ENCODE measurements around the gene ACADS. TPM values are rescaled to one million over a fixed set of nuclear protein-coding genes. Genes with fewer than 3 reads are reported as not detected.

The ACADS gene
- total RNA-seq, 1 donor: 10.5 TPM

DNA sequence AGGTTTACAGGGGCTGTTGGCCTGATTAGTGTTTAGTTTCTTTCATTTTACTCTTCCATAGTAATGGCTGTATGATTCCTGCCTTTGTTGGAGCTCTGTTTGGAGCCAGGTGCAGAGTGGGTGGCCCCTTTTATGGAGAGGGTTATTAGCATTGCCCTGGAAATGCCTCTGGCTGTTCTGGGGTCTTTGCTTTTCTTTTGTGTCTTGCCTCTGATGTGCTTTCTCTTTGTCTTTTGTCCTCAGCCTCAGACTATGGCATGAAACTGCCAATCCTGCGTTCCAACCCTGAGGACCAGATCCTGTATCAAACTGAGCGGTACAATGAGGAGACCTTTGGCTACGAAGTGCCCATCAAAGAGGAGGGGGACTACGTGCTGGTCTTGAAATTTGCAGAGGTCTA is 31.8 kb upstream of the ACADS start:
- Histone ChIP-seq H4K20me1 (ENCODE audit: insufficient read depth, low read length) (peaks cover 56% of the 10 kb centered on the region), H3K36me3 (ENCODE audit: insufficient read depth, low read length) (peaks cover 49% of the 10 kb centered on the region), H2AFZ (ENCODE audit: low read length) (no peak overlapping the region), H3K79me2 (ENCODE audit: insufficient read depth, low read length) (peaks cover 74% of the 10 kb centered on the region), H3K27ac (ENCODE audit: low read depth, low read length) (no peak overlapping the region), H3K27me3 (ENCODE audit: insufficient read depth, low read length) (no peaks in the 10 kb centered on the region), H3K4me3 (ENCODE audit: insufficient read depth, low read length) (no peak overlapping the region), H3K9me3 (ENCODE audit: low read depth, low read length) (no peaks in the 10 kb centered on the region), H3K4me2 (ENCODE audit: insufficient read depth, low read length) (no peak overlapping the region), H3K4me1 (ENCODE audit: insufficient read depth, low read length) (peaks cover 10% of the 10 kb centered on the region)
- no peak for DNase-seq (ENCODE audit: insufficient read length, low spot score, missing footprints)
- TF ChIP-seq, protein P1, sequence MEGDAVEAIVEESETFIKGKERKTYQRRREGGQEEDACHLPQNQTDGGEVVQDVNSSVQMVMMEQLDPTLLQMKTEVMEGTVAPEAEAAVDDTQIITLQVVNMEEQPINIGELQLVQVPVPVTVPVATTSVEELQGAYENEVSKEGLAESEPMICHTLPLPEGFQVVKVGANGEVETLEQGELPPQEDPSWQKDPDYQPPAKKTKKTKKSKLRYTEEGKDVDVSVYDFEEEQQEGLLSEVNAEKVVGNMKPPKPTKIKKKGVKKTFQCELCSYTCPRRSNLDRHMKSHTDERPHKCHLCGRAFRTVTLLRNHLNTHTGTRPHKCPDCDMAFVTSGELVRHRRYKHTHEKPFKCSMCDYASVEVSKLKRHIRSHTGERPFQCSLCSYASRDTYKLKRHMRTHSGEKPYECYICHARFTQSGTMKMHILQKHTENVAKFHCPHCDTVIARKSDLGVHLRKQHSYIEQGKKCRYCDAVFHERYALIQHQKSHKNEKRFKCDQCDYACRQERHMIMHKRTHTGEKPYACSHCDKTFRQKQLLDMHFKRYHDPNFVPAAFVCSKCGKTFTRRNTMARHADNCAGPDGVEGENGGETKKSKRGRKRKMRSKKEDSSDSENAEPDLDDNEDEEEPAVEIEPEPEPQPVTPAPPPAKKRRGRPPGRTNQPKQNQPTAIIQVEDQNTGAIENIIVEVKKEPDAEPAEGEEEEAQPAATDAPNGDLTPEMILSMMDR (IDR thresholded peaks at IDR 0.05; ENCODE audit: extremely low read depth, low read depth, low read length): no peak

DNA sequence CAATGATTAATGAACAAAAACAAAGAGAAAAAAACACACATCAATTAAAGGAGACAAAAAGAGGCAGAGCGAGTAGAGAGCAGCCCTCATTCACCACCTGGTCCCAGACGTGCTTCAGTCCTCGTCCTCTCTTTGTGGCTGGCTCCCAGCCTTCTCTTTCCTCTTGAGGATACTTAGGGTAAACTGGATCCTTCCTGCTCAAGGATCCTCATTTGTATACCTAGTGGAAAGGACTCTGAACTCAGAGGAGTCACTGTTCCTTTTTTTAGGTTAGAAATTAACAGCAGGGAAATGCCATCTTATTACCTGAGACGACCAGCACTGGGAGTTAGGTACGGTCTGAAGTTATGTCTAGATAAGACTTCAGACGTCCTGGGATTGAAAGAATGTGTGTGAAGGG is 29.0 kb upstream of the ACADS start:
- Histone ChIP-seq H4K20me1 (ENCODE audit: insufficient read depth, low read length) (peaks cover 29% of the 10 kb centered on the region), H3K9me3 (ENCODE audit: low read depth, low read length) (no peaks in the 10 kb centered on the region), H3K79me2 (ENCODE audit: insufficient read depth, low read length) (peaks cover 47% of the 10 kb centered on the region), H3K4me1 (ENCODE audit: insufficient read depth, low read length) (no peaks in the 10 kb centered on the region), H3K4me2 (ENCODE audit: insufficient read depth, low read length) (no peak overlapping the region), H3K4me3 (ENCODE audit: insufficient read depth, low read length) (no peak overlapping the region), H3K27ac (ENCODE audit: low read depth, low read length) (no peak overlapping the region), H3K27me3 (ENCODE audit: insufficient read depth, low read length) (no peaks in the 10 kb centered on the region), H3K36me3 (ENCODE audit: insufficient read depth, low read length) (peaks cover 71% of the 10 kb centered on the region), H2AFZ (ENCODE audit: low read length) (no peak overlapping the region)
- no peak for DNase-seq (ENCODE audit: insufficient read length, low spot score, missing footprints)
- TF ChIP-seq, protein P1 (IDR thresholded peaks at IDR 0.05; ENCODE audit: extremely low read depth, low read depth, low read length): no peak

DNA sequence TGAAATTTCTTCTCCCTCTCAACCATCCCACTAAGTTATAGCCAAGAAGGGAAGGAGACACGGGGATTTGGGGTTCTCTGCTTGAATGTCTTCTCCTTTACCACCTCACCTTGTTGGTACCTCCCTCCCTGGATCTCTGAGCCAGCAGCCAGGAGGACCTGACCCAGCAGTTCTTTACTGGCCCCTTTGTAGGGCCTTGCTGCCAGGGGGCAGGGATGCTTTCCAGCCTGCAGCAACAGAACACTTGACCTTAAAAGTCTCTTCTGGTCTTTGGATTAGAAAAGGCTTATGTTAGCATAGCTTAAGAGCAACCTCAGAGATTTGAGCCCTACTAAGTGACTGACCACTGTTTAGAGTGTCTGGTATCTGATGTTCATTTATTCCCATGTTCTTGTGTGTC is 28.3 kb upstream of the ACADS start:
- TF ChIP-seq, protein P1 (IDR thresholded peaks at IDR 0.05; ENCODE audit: extremely low read depth, low read depth, low read length): no peak
- no peaks in the 10 kb centered on the region for H3K4me1 ChIP-seq (ENCODE audit: insufficient read depth, low read length)
- H3K9me3 ChIP-seq (ENCODE audit: low read depth, low read length): no peaks in the 10 kb centered on the region
- peaks cover 39% of the 10 kb centered on the region for H3K79me2 ChIP-seq (ENCODE audit: insufficient read depth, low read length)
- no peaks in the 10 kb centered on the region for H3K27me3 ChIP-seq (ENCODE audit: insufficient read depth, low read length)
- H3K4me3 ChIP-seq (ENCODE audit: insufficient read depth, low read length): no peak overlapping the region
- peaks cover 77% of the 10 kb centered on the region for H3K36me3 ChIP-seq (ENCODE audit: insufficient read depth, low read length)
- H3K4me2 ChIP-seq (ENCODE audit: insufficient read depth, low read length): no peak overlapping the region
- peaks cover 28% of the 10 kb centered on the region for H4K20me1 ChIP-seq (ENCODE audit: insufficient read depth, low read length)
- H3K27ac ChIP-seq (ENCODE audit: low read depth, low read length): no peak overlapping the region
- no peak overlapping the region for H2AFZ ChIP-seq (ENCODE audit: low read length)
- DNase-seq (ENCODE audit: insufficient read length, low spot score, missing footprints): no peak

DNA sequence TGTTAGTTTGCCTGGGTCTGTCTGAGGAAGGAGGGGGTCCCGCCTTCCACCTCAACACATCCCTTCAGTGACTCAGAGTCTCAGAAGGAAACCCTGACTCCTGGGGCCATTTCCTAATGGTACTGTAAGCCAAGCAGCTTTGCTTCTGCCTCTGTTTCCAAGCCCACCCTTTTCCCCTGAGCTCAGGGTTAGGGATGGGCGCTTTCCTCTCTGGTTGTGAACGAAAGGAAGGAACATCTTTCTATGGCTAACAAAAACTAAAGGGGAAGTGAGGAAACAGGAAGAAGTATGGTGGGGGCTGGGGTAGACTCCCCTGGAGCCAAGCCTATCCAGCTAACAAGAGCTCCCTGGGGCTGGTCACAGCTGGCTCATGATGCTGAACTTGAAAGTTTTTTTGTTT is 27.0 kb upstream of the ACADS start:
- H2AFZ ChIP-seq (ENCODE audit: low read length): no peak overlapping the region
- TF ChIP-seq, protein P1 (IDR thresholded peaks at IDR 0.05; ENCODE audit: extremely low read depth, low read depth, low read length): no peak
- no peaks in the 10 kb centered on the region for H3K27me3 ChIP-seq (ENCODE audit: insufficient read depth, low read length)
- H3K9me3 ChIP-seq (ENCODE audit: low read depth, low read length): no peaks in the 10 kb centered on the region
- no peak overlapping the region for H3K27ac ChIP-seq (ENCODE audit: low read depth, low read length)
- H3K4me1 ChIP-seq (ENCODE audit: insufficient read depth, low read length): no peaks in the 10 kb centered on the region
- no peak overlapping the region for H3K4me3 ChIP-seq (ENCODE audit: insufficient read depth, low read length)
- peaks cover 81% of the 10 kb centered on the region for H3K36me3 ChIP-seq (ENCODE audit: insufficient read depth, low read length)
- H3K4me2 ChIP-seq (ENCODE audit: insufficient read depth, low read length): no peak overlapping the region
- peaks cover 26% of the 10 kb centered on the region for H3K79me2 ChIP-seq (ENCODE audit: insufficient read depth, low read length)
- peaks cover 17% of the 10 kb centered on the region for H4K20me1 ChIP-seq (ENCODE audit: insufficient read depth, low read length)
- no peak for DNase-seq (ENCODE audit: insufficient read length, low spot score, missing footprints)
